ENCODE results near the gene RIN3.

Gene RIN3

DNA sequence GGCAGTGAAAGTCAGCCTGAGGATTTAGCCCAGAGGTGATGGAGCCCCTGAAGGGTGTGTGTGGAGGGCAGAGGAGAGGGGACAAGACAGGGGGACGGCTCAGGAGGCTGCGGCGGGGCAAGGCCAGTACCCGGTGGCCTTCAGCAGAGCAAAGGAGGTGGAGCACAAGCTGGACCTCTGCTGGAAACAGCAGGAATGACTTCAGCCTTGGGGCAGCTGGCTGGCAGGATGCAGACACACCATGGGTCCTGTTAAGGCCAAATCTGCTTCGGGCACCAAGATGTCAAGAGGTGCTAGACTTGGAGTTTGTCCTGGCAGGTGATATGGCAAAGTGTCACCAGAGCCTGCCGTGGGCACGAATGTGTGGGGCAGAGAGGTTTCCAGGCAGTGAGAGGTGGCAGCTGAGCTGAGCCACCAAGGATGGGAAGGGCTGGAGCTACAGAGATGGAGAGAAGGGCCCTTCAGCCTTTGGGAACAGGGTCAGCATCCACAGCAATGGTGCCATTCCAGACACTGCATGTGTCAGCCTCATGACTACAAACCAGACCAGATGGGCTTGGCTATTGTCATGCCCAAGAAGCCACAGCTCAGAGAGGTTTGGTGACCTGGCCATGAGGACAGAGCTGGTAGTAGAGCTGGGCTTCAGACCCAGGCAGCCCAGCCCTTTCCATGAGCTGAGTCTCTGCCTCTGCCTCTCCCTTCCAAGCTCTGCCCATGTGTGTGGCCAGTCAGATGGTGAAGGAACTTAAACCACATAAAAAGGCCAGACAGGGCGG, 142.9 kb downstream of the RIN3 start:
- Mint-ChIP-seq H3K4me3 (peak overlapping the region; percentile 60), H3K4me1 (peaks cover 61% of the 10 kb centered on the region), H3K27ac (peak overlapping the region; percentile 91), H3K27me3 (no peaks in the 10 kb centered on the region), H3K9me3 (no peaks in the 10 kb centered on the region), H3K36me3 (peaks cover 49% of the 10 kb centered on the region)
- no peak for DNase-seq (ENCODE audit: low spot score in 2 of 2)
- ATAC-seq (ENCODE audit: low read depth): no peak

DNA sequence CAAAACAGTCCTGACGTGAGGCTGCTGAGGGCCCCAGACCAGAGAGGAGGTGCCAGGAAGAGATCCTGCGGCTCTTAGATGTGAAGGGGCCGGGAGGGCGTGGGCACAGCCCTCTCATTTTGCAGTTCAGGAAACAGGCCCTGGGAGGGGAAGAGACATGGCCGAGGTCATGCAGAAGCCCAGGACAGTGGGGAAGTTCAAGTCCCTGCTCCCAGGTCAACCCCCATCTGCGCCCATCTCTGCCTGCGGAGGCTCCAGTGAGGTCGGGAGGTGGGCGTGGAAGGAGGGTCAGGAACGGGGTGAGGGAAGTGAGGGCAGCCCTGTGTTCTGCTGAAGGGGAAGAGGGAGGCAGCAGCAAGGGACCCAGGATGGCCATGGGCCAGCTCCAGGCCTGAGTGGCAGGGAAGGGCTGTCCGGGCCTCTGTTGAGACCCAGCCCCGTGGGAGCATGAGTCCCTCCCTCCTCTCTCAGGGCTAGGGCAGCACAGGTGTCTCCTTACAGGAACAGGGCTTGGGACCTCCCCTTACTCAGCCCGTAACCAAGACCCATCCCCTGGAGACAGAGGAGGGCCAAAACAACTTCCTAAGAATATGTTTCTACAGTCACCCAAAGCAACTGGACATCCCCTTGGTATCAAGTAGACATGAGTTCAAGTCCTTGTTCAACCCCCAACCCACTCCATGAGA, 144.0 kb downstream of the RIN3 start:
- Mint-ChIP-seq H3K9me3 (no peaks in the 10 kb centered on the region), H3K4me1 (peaks cover 69% of the 10 kb centered on the region), H3K36me3 (peaks cover 57% of the 10 kb centered on the region), H3K4me3 (peak overlapping the region; percentile 30), H3K27ac (peak overlapping the region; percentile 82), H3K27me3 (no peaks in the 10 kb centered on the region)
- DNase-seq (ENCODE audit: low spot score in 2 of 2): no peak
- no peak for ATAC-seq (ENCODE audit: low read depth)

DNA sequence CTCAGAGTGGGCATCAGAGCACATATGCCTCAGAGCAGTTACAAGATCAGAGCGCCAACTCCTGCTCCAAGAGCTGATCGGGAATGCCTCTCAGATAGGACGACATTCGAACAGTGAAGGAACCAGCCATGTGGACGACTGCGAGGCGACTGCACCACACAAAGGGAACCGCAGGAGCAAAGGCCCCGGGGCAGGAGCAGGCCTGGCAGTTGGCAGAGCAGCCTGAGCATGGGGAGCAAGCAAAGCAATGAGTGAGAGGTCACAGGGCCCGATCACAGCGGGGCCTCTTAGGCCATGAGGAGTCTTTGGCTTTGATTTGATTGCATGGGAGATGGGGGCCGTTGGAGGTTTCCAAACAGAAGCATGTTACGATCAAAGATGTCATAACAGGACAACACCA, 144.6 kb downstream of the RIN3 start:
- ATAC-seq (ENCODE audit: low read depth) (no peak), DNase-seq (ENCODE audit: low spot score in 2 of 2) (no peak)
- Mint-ChIP-seq H3K36me3 (peaks cover 59% of the 10 kb centered on the region), H3K9me3 (no peaks in the 10 kb centered on the region), H3K27ac (peak overlapping the region; percentile 82), H3K27me3 (no peaks in the 10 kb centered on the region), H3K4me3 (peak overlapping the region; percentile 30), H3K4me1 (peaks cover 69% of the 10 kb centered on the region)

DNA sequence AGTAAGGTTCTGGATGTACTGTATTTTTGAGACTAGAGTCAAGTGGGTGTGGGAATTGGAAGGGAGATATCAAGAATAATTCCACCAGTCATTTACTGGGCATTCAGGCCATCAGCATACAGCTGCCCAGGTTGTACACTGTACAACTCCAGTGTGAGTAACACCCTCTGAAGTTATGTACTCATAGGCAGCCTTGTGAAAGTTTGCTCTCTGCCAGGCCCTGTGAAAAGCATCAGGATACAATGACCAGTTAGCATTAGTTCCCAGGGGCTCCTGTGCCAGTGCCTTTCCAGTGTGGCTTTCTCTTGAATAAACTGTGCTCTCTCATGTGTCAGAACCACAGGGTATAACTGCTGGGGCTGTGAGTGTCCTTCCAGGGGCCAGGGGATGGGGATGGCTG, 145.1 kb downstream of the RIN3 start:
- Mint-ChIP-seq H3K4me1 (peaks cover 65% of the 10 kb centered on the region), H3K27me3 (no peaks in the 10 kb centered on the region), H3K9me3 (no peaks in the 10 kb centered on the region), H3K4me3 (peak overlapping the region; percentile 22), H3K27ac (peak overlapping the region; percentile 82), H3K36me3 (peaks cover 58% of the 10 kb centered on the region)
- no peak for DNase-seq (ENCODE audit: low spot score in 2 of 2)
- ATAC-seq (ENCODE audit: low read depth): no peak

DNA sequence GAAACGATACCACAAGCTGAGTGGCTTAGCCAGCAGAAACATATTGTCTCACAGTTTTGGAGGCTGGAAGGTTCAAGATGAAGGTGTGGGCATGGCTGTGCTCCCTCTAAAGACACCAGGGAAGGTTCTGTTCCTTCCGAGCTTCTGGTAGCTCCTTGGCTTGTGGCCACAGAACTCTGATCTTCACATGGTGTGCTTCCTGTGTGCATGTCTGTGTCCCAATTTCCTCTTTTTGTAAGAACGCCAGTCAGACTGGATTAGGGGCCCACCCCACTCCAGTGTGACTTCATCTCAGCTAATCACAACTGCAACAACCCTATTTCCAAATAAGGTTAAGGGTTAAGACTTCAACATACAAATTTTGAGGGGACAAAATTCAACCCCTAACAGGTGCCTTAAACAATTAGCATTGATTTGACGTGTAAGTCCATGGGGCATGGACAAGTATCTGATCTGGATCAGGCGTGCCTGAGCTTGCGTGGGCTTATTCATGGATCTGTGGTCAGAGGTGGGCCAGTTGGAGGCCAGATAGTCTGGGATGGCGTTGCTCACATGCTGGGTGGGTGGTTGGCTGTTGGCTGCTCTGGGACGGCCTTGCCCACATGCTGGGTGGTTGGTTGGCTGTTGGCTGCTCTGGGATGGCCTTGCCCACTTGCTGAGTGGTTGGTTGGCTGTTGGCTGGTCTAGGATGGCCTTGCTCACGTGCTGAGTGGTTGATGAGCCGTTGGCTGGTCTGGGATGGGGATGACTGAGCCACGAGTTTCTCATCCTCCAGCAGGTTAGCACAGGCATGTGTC, 146.4 kb downstream of the RIN3 start:
- Mint-ChIP-seq H3K4me3 (peak overlapping the region; percentile 9), H3K27me3 (no peaks in the 10 kb centered on the region), H3K36me3 (peaks cover 62% of the 10 kb centered on the region), H3K9me3 (no peaks in the 10 kb centered on the region), H3K4me1 (peaks cover 66% of the 10 kb centered on the region), H3K27ac (peak overlapping the region; percentile 62)
- ATAC-seq (ENCODE audit: low read depth) (peak; percentile 81), DNase-seq (ENCODE audit: low spot score in 2 of 2) (no peak)

DNA sequence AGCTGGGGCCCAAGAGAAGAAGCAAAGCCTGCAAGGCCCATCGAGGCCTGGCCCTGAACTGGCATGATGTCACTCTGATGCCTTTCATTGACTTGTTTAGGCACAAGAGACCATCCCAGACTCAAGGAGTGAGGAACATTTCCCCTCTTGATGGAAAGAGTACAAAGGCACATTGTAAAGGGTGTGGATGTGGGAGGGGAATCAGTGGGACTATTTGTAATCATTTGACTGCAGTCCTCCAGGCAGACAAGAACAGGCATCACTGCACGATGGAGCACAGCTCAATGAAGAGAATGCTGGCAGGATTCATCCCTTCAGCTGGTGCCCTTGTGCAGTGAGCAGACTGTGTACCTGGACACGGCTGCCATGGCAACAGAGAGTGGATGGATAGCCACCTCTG, 147.0 kb downstream of the RIN3 start:
- Mint-ChIP-seq H3K4me1 (peaks cover 64% of the 10 kb centered on the region), H3K36me3 (peaks cover 58% of the 10 kb centered on the region), H3K27me3 (no peaks in the 10 kb centered on the region), H3K9me3 (no peaks in the 10 kb centered on the region), H3K4me3 (no peak overlapping the region), H3K27ac (peak overlapping the region; percentile 62)
- DNase-seq (ENCODE audit: low spot score in 2 of 2) (no peak), ATAC-seq (ENCODE audit: low read depth) (no peak)

DNA sequence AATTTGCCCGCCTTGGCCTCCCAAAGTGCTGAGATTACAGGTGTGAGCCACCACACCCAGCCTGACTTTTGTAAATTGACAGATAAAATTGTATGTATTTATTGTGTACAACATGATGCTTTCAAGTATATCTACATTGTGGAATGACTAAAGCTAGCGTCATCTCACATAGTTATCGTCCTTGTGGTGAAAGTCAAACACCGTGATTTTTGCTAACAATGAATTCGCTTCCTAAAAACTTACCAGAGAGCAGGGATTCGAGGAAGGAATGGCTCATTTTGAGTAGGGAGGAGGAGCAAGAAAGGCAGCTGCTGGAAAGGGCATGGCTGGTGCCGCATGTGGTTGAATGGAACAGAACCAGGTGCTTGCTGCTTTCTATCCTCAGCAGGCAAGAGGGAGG, 149.5 kb downstream of the RIN3 start:
- peak overlapping the region; percentile 89 for H3K27ac Mint-ChIP-seq
- no peak for DNase-seq (ENCODE audit: low spot score in 2 of 2)
- H3K4me1 Mint-ChIP-seq: peaks cover 55% of the 10 kb centered on the region
- H3K9me3 Mint-ChIP-seq: no peaks in the 10 kb centered on the region
- ATAC-seq (ENCODE audit: low read depth): no peak
- H3K36me3 Mint-ChIP-seq: peaks cover 49% of the 10 kb centered on the region
- no peak overlapping the region for H3K4me3 Mint-ChIP-seq
- no peaks in the 10 kb centered on the region for H3K27me3 Mint-ChIP-seq

DNA sequence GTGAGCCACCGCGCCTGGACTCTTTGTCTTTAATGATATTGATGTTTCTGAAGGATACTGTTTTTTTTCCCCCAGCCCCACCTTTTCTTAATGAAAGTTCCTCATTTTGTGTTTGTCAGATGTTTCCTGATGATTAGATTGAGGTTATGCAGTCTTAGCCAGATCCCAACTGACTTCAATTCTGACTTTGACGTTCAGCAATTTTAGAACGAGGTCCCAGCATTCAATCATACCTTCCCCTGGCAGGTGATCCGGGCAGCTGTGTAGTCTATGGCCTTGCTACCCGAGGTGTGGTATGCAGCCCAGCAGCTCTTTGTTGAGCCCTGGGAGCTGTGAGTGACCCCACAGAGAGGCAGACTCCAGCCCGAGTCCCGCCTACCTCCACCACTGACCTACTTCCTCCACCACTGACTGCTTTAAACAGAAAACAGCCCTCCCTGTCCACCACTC, 152.1 kb downstream of the RIN3 start:
- peaks cover 50% of the 10 kb centered on the region for H3K4me1 Mint-ChIP-seq
- peak overlapping the region; percentile 91 for H3K27ac Mint-ChIP-seq
- peaks cover 42% of the 10 kb centered on the region for H3K36me3 Mint-ChIP-seq
- H3K4me3 Mint-ChIP-seq: peak overlapping the region; percentile 73
- peak in 1 of 2 donors; percentile 52 for DNase-seq (ENCODE audit: low spot score in 2 of 2)
- no peaks in the 10 kb centered on the region for H3K27me3 Mint-ChIP-seq
- ATAC-seq (ENCODE audit: low read depth): peak; percentile 58
- no peaks in the 10 kb centered on the region for H3K9me3 Mint-ChIP-seq

DNA sequence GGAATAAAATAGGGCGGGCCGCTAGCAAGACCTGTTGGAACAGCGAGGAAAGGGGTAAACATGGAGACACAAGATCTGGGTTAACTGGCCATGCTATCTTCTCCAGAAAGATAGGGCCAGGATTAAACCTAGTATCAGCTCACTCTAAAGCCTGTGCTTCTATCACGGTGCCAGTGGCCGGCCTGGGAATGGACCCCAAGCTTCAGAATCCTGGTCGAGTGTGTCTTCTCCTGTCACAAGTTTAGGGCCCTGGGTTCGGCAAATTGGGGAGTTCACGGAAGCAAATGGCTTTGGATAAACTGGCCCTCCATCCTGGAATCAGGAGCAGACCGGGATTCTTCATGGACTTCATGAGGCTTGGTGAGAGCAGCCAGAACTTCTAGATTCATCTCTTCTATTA, 152.7 kb downstream of the RIN3 start:
- H3K9me3 Mint-ChIP-seq: no peaks in the 10 kb centered on the region
- peak overlapping the region; percentile 73 for H3K4me3 Mint-ChIP-seq
- H3K4me1 Mint-ChIP-seq: peaks cover 54% of the 10 kb centered on the region
- H3K27ac Mint-ChIP-seq: peak overlapping the region; percentile 91
- peaks cover 45% of the 10 kb centered on the region for H3K36me3 Mint-ChIP-seq
- H3K27me3 Mint-ChIP-seq: no peaks in the 10 kb centered on the region
- ATAC-seq (ENCODE audit: low read depth) (no peak), DNase-seq (ENCODE audit: low spot score in 2 of 2) (no peak)

DNA sequence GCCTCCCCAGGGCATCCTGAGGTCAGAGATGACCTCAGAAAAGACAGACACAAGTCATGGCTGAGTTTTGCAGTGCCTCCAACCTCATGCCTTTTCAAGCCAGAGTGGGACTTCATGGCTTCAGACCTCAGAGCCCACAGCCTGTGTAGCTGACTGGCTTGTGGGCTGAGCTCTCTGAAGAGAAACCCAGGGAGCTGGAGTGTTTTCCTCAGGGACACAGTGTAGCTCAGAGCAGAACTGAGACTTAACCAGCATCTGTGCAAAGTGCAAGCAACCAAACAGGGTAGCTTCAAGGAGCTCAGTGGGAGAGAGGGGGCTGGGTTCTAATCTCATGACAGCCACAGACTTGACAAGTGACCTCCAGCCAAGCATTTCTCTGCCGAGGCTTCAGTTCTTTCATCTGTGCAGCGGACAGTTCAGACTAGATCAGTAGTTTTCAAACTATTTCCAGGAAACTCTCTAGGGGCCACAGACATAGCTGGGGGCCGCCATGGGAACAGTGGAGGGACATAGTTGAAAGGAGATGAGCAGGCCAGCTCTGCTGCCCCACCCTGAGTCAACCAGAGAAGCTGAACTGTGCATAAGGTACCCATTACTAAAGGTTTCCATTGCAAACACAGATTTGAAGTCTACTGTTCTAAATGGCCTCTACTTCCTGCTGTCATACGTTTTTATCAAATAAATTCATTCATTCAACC, 154.8 kb downstream of the RIN3 start:
- ATAC-seq (ENCODE audit: low read depth) (no peak), DNase-seq (ENCODE audit: low spot score in 2 of 2) (no peak)
- Mint-ChIP-seq H3K4me3 (no peak overlapping the region), H3K27ac (peak overlapping the region; percentile 36), H3K9me3 (no peaks in the 10 kb centered on the region), H3K27me3 (no peaks in the 10 kb centered on the region), H3K4me1 (peaks cover 46% of the 10 kb centered on the region), H3K36me3 (peaks cover 37% of the 10 kb centered on the region)

DNA sequence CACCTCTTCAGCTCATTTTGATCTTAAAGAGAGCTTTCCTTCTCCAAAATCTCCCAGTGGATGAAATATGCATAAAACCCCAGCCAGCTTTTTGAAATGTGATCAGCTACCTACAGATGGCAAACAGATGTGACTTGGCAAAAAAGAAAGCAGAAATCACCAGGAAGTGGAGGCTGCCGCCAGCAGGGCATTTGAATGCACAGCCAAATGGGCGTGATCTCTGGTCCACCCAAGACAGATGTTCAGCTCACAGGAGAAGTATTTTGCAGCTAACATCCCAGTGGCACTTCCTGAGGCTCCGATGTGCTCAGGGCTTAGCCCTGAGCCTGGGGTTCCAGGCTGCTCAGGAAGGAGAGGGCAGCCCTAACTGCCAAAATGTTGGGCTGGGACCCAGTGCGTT, 156.6 kb downstream of the RIN3 start:
- DNase-seq (ENCODE audit: low spot score in 2 of 2) (no peak), ATAC-seq (ENCODE audit: low read depth) (peak; percentile 33)
- no peak overlapping the region for H3K27ac Mint-ChIP-seq
- H3K4me3 Mint-ChIP-seq: no peak overlapping the region
- H3K27me3 Mint-ChIP-seq: no peaks in the 10 kb centered on the region
- no peaks in the 10 kb centered on the region for H3K9me3 Mint-ChIP-seq
- H3K36me3 Mint-ChIP-seq: peaks cover 31% of the 10 kb centered on the region
- H3K4me1 Mint-ChIP-seq: peaks cover 37% of the 10 kb centered on the region

DNA sequence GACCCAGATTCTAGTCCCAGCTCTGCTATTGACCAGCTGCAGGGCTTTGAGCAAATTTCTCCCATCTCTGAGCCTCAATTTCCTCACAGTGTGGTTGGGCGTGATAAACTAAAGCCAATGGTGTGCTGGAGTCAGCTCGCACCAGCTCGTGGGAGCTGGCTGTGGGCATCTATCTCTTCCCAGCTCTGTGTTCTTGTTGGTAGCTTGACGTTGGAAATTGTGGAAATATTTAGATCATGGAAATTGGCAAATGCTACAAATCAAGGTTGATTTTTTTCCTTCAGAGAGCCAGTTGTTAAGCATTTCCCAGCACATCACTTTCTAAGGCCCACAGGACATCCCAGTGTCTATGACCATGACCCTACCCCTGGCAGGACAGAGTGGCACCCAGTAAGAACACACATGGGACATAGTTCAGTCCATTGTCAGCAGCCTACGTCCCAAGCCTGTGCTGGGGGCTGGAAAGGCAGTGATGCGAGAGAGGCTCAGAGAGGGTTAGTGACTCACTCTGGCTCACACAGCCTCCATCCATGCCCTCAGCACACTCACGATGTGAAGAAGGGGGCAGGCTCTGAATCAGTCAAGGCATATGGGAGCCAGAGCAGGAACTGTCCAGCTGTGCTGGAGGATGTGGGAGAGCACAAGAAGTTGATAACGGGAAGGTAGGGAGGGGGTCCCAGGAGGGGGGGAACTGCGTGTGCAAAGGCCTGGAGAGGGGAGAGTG, 157.2 kb downstream of the RIN3 start:
- Mint-ChIP-seq H3K36me3 (peaks cover 33% of the 10 kb centered on the region), H3K4me1 (peaks cover 36% of the 10 kb centered on the region), H3K9me3 (no peaks in the 10 kb centered on the region), H3K27ac (peak overlapping the region; percentile 73), H3K4me3 (no peak overlapping the region), H3K27me3 (no peaks in the 10 kb centered on the region)
- no peak for ATAC-seq (ENCODE audit: low read depth)
- no peak for DNase-seq (ENCODE audit: low spot score in 2 of 2)

DNA sequence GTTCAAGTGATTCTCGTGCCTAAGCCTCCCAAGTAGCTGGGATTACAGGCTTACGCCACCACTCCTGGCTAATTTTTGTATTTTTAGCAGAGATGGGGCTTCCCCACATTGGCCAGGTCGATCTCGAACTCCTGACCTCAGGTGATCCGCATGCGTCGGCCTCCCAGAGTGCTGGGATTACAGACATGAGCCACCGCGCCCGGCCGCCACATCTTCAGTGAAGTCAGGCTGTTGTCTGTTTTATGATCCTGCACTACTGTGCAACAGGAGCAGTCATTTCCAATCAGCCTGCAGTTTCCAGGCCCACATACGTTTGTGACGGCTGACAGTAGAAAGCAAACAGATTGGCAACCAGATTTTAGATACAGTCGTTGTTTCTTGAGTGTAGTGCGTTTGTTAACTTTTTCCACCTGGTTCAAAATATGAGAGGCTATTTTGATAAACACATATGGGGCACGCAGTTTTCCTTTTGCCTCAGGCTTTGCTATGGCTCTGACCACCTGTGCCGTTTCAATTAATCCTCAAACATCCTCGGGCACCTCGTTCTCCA, 160.1 kb downstream of the RIN3 start:
- Mint-ChIP-seq H3K36me3 (peaks cover 45% of the 10 kb centered on the region), H3K4me3 (no peak overlapping the region), H3K4me1 (peaks cover 52% of the 10 kb centered on the region), H3K9me3 (peaks cover 6% of the 10 kb centered on the region), H3K27me3 (no peaks in the 10 kb centered on the region), H3K27ac (no peak overlapping the region)
- DNase-seq (ENCODE audit: low spot score in 2 of 2): no peak
- no peak for ATAC-seq (ENCODE audit: low read depth)
